D721Med (cell line): ENCODE results near the gene DDX46.

Source experiments
- DNase-seq: peaks from one replicate; pipeline ENCODE4 v3.0.0; 2011; ENCODE audit warnings: low spot score; ENCODE audit not compliant: insufficient read length
- FAIRE-seq: peaks from 2 replicates; lab custom pipeline; 2011; peaks lifted over from hg19 to GRCh38; lab: Jason Lieb, UNC
- TF ChIP-seq, protein P1 (sequence below): IDR thresholded peaks from 2 replicates; pipeline ENCODE4 v1.5.1; 2012; ENCODE audit warnings: mild to moderate bottlenecking, control low read depth; ENCODE audit not compliant: insufficient read depth; ENCODE audit errors: missing control alignments

The DDX46 gene

DNA sequence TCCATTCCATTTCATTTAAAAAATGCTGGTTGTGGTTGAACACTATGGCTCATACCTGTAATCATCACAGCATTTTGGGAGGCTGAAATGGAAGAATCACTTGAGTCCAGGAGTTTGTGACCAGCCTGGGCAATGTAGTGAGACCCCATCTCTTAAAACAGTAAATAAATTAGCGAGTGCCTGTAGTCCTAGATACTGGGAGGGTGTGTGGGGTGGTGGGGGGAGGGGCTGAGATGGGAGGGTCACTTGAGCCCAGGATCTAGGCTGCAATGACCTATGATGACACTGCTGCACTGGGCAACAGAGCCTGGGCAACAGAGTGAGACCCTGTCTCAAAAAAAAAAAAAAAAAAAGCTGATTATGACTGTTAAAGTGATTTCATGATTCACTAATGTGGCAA, 29.1 kb downstream of the DDX46 start:
- DNase-seq, result no peak
- FAIRE-seq, result no peak
- TF ChIP-seq, protein P1, sequence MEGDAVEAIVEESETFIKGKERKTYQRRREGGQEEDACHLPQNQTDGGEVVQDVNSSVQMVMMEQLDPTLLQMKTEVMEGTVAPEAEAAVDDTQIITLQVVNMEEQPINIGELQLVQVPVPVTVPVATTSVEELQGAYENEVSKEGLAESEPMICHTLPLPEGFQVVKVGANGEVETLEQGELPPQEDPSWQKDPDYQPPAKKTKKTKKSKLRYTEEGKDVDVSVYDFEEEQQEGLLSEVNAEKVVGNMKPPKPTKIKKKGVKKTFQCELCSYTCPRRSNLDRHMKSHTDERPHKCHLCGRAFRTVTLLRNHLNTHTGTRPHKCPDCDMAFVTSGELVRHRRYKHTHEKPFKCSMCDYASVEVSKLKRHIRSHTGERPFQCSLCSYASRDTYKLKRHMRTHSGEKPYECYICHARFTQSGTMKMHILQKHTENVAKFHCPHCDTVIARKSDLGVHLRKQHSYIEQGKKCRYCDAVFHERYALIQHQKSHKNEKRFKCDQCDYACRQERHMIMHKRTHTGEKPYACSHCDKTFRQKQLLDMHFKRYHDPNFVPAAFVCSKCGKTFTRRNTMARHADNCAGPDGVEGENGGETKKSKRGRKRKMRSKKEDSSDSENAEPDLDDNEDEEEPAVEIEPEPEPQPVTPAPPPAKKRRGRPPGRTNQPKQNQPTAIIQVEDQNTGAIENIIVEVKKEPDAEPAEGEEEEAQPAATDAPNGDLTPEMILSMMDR, result no peak

GRCh38 chr5:134791580-134791979, 33.0 kb downstream of the DDX46 start:
- no peak for DNase-seq
- FAIRE-seq, result no peak
- TF ChIP-seq, protein P1, result no peak

- FAIRE-seq (no peak), DNase-seq (no peak)
- TF ChIP-seq, protein P1, result no peak
Measured at GRCh38 chr5:134792286-134792685, 33.7 kb downstream of the DDX46 start.

GRCh38 chr5:134793111-134793510, 34.5 kb downstream of the DDX46 start:
- FAIRE-seq, result no peak
- TF ChIP-seq, protein P1, result no peak
- DNase-seq, result no peak

GRCh38 chr5:134794082-134794481, 35.5 kb downstream of the DDX46 start:
- no peak for DNase-seq
- FAIRE-seq, result no peak
- TF ChIP-seq, protein P1, result no peak

- FAIRE-seq, result no peak
- TF ChIP-seq, protein P1, result no peak
- no peak for DNase-seq
Measured at GRCh38 chr5:134794819-134795218, 36.2 kb downstream of the DDX46 start.

- DNase-seq (no peak), FAIRE-seq (no peak)
- TF ChIP-seq, protein P1, result no peak
Measured at GRCh38 chr5:134798468-134798867, 39.9 kb downstream of the DDX46 start.
